ENCODE results near the gene CPAMD8.

CPAMD8 gene

DNA sequence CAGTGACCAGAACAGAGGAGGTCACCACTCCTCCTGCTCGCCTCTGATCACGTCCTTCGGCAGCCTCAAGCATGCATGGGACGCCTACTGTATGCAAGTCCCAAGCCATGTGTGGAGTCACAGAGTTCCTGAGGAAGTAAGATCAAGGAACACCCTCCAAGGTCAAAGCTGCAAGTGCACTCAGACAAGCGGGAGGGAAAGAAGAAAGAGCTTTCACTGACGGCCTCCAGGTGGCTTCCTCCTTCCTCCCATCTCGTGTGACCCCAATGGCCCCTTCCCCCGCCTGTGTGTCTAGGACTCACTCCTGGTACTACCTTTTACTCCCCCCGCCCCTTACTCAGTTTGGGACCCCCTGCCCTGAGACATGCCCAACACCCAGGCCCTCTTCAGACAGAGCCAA lies 42.6 kb upstream of the CPAMD8 start:
- Histone ChIP-seq H4K8ac (ENCODE audit: low read length) (no peak overlapping the region), H3K9ac (ENCODE audit: low read length) (no peak overlapping the region), H2BK12ac (ENCODE audit: low read length in 2 of 2) (no peak overlapping the region), H2BK5ac (ENCODE audit: low read depth, low read length, poor library complexity, severe bottlenecking) (no peak overlapping the region), H3K23ac (ENCODE audit: low read length in 2 of 2) (no peak overlapping the region), H2AK5ac (ENCODE audit: low read length, severe bottlenecking) (no peak overlapping the region), H3K79me1 (replicated peaks; ENCODE audit: low read length, poor library complexity, severe bottlenecking) (peaks cover 36% of the 10 kb centered on the region), H3K9me3 (ENCODE audit: control insufficient read depth, low read length) (no peaks in the 10 kb centered on the region), H3K4ac (ENCODE audit: low read depth in 1 of 2, low read length in 2 of 2) (no peak overlapping the region), H3K36me3 (ENCODE audit: control insufficient read depth in 1 of 2, insufficient read depth in 2 of 2, low read depth in 1 of 2, low read length in 2 of 2) (peaks cover 19 to 27% of the 10 kb centered on the region in 2 experiments), H3K18ac (ENCODE audit: low read depth in 1 of 2, low read length in 2 of 2) (no peak overlapping the region), H3K4me2 (ENCODE audit: low read length, poor library complexity, severe bottlenecking) (no peak overlapping the region), H3K27ac (ENCODE audit: low read length, poor library complexity, severe bottlenecking) (no peak overlapping the region), H3K4me1 (ENCODE audit: control insufficient read depth, insufficient read depth, low read depth, low read length) (peaks cover 5% of the 10 kb centered on the region), H3K27me3 (ENCODE audit: control insufficient read depth in 1 of 2, insufficient read depth in 1 of 2, low read length in 2 of 2) (no peaks in the 10 kb centered on the region), H2BK15ac (ENCODE audit: low read depth, poor library complexity, severe bottlenecking) (peak overlapping the region; percentile 3), H3K4me3 (ENCODE audit: insufficient read depth in 1 of 2, low read depth in 1 of 2, low read length in 2 of 2) (no peak overlapping the region), H2AFZ (ENCODE audit: low read depth, low read length) (no peak overlapping the region), H3K14ac (ENCODE audit: low read length in 2 of 2) (no peak overlapping the region), H4K91ac (ENCODE audit: low read length) (no peak overlapping the region), H2BK120ac (ENCODE audit: low read depth, low read length) (no peak overlapping the region)
- DNase-seq, result no peak
- 83% methylated on average over 9 of the region's 9 CpGs for WGBS

DNA sequence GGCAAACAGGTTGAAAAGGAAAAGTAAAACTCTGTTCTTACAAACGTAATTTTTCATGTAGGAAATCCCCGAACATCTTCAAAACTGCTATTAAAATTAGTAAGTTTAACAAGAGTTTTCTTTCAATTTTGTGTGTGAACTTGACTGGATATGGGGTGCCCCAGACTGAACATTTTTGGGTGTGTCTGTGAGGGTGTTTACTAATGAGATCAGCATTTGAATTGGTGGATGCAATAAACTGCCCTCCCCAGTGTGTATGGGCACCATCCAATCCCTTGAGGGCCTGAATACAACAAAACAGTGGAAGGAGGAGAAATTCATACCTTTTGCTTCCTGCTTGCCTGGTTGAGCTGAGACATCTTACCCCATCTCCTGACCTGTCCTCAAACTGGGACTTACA lies 36.8 kb upstream of the CPAMD8 start:
- peaks cover 15% of the 10 kb centered on the region for H3K9me3 ChIP-seq (ENCODE audit: control insufficient read depth, low read length)
- H3K4me2 ChIP-seq (ENCODE audit: low read length, poor library complexity, severe bottlenecking), result no peak overlapping the region
- H3K27ac ChIP-seq (ENCODE audit: low read length, poor library complexity, severe bottlenecking), result no peak overlapping the region
- H3K79me1 ChIP-seq (replicated peaks; ENCODE audit: low read length, poor library complexity, severe bottlenecking), result peaks cover 26% of the 10 kb centered on the region
- no peak overlapping the region for H3K4ac ChIP-seq (ENCODE audit: low read depth in 1 of 2, low read length in 2 of 2)
- H3K23ac ChIP-seq (ENCODE audit: low read length in 2 of 2), result no peak overlapping the region
- H4K8ac ChIP-seq (ENCODE audit: low read length), result no peak overlapping the region
- no peak overlapping the region for H2BK15ac ChIP-seq (ENCODE audit: low read depth, poor library complexity, severe bottlenecking)
- H3K4me1 ChIP-seq (ENCODE audit: control insufficient read depth, insufficient read depth, low read depth, low read length), result no peaks in the 10 kb centered on the region
- H3K36me3 ChIP-seq (ENCODE audit: control insufficient read depth in 1 of 2, insufficient read depth in 2 of 2, low read depth in 1 of 2, low read length in 2 of 2), result peaks cover 20 to 31% of the 10 kb centered on the region in 2 experiments
- H2BK5ac ChIP-seq (ENCODE audit: low read depth, low read length, poor library complexity, severe bottlenecking), result no peak overlapping the region
- H3K14ac ChIP-seq (ENCODE audit: low read length in 2 of 2), result no peak overlapping the region
- H3K18ac ChIP-seq (ENCODE audit: low read depth in 1 of 2, low read length in 2 of 2), result no peak overlapping the region
- H2BK12ac ChIP-seq (ENCODE audit: low read length in 2 of 2), result no peak overlapping the region
- H2AFZ ChIP-seq (ENCODE audit: low read depth, low read length), result no peak overlapping the region
- no peak overlapping the region for H2BK120ac ChIP-seq (ENCODE audit: low read depth, low read length)
- H3K27me3 ChIP-seq (ENCODE audit: control insufficient read depth in 1 of 2, insufficient read depth in 1 of 2, low read length in 2 of 2), result no peaks in the 10 kb centered on the region
- no CpG with 5 or more reads among the region's 2 CpGs for WGBS
- H3K9ac ChIP-seq (ENCODE audit: low read length), result no peak overlapping the region
- no peak overlapping the region for H3K4me3 ChIP-seq (ENCODE audit: insufficient read depth in 1 of 2, low read depth in 1 of 2, low read length in 2 of 2)
- no peak overlapping the region for H4K91ac ChIP-seq (ENCODE audit: low read length)
- no peak overlapping the region for H2AK5ac ChIP-seq (ENCODE audit: low read length, severe bottlenecking)
- no peak for DNase-seq

DNA sequence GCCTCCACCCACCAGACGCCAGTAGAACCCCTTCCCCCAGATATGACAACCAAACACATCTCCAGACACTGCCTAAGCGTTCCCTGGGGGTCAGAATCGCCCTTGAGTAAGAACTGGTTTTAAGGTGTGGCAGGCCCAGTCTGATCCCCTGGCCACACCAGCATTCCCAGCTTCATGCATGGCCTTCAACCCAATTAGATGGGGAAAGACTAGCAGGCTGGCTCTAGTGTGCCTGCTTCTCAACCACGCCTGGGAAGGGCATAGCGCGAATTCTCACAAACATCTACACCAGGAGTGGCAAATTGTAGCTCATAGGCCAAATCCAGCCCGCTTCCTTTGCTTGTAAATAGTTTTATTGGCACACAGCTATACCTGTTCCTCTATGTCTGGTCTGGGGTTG lies 35.1 kb upstream of the CPAMD8 start:
- Histone ChIP-seq H2AK5ac (ENCODE audit: low read length, severe bottlenecking) (no peak overlapping the region), H3K4me3 (ENCODE audit: insufficient read depth in 1 of 2, low read depth in 1 of 2, low read length in 2 of 2) (no peak overlapping the region), H2BK120ac (ENCODE audit: low read depth, low read length) (no peak overlapping the region), H3K9ac (ENCODE audit: low read length) (no peak overlapping the region), H2BK12ac (ENCODE audit: low read length in 2 of 2) (no peak overlapping the region), H3K9me3 (ENCODE audit: control insufficient read depth, low read length) (peaks cover 23% of the 10 kb centered on the region), H4K8ac (ENCODE audit: low read length) (no peak overlapping the region), H3K36me3 (ENCODE audit: control insufficient read depth in 1 of 2, insufficient read depth in 2 of 2, low read depth in 1 of 2, low read length in 2 of 2) (peaks cover 28 to 40% of the 10 kb centered on the region in 2 experiments), H2AFZ (ENCODE audit: low read depth, low read length) (no peak overlapping the region), H3K18ac (ENCODE audit: low read depth in 1 of 2, low read length in 2 of 2) (no peak overlapping the region), H4K91ac (ENCODE audit: low read length) (no peak overlapping the region), H3K4ac (ENCODE audit: low read depth in 1 of 2, low read length in 2 of 2) (no peak overlapping the region), H2BK15ac (ENCODE audit: low read depth, poor library complexity, severe bottlenecking) (no peak overlapping the region), H3K27me3 (ENCODE audit: control insufficient read depth in 1 of 2, insufficient read depth in 1 of 2, low read length in 2 of 2) (no peaks in the 10 kb centered on the region), H3K79me1 (replicated peaks; ENCODE audit: low read length, poor library complexity, severe bottlenecking) (peaks cover 29% of the 10 kb centered on the region), H3K14ac (ENCODE audit: low read length in 2 of 2) (no peak overlapping the region), H3K23ac (ENCODE audit: low read length in 2 of 2) (peak overlapping the region in 1 of 2 experiments; percentile 50), H3K4me1 (ENCODE audit: control insufficient read depth, insufficient read depth, low read depth, low read length) (no peaks in the 10 kb centered on the region), H3K27ac (ENCODE audit: low read length, poor library complexity, severe bottlenecking) (no peak overlapping the region), H2BK5ac (ENCODE audit: low read depth, low read length, poor library complexity, severe bottlenecking) (no peak overlapping the region), H3K4me2 (ENCODE audit: low read length, poor library complexity, severe bottlenecking) (no peak overlapping the region)
- WGBS, result 94% methylated on average over 5 of the region's 7 CpGs
- no peak for DNase-seq

DNA sequence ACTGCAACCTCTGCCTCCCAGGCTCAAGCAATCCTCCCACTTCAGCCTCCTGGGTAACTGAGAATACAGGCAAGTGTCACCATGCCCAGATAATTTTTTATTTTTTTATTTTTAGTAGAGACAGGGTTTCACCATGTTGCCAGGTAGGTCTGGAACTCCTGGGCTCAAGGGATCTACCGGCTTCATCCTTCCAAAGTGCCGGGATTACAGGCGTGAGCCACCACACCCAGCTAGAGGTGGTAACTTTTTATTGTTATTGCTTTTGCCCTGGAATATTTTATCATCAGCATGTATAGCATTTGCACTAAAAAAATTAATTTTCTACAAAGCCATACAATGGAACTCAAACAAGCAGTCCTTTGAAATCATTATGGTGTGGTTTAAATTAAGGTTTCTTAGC lies 34.6 kb upstream of the CPAMD8 start:
- Histone ChIP-seq H3K36me3 (ENCODE audit: control insufficient read depth in 1 of 2, insufficient read depth in 2 of 2, low read depth in 1 of 2, low read length in 2 of 2) (peaks cover 25 to 38% of the 10 kb centered on the region in 2 experiments), H2BK15ac (ENCODE audit: low read depth, poor library complexity, severe bottlenecking) (no peak overlapping the region), H2AK5ac (ENCODE audit: low read length, severe bottlenecking) (no peak overlapping the region), H2AFZ (ENCODE audit: low read depth, low read length) (no peak overlapping the region), H3K4ac (ENCODE audit: low read depth in 1 of 2, low read length in 2 of 2) (no peak overlapping the region), H3K4me2 (ENCODE audit: low read length, poor library complexity, severe bottlenecking) (no peak overlapping the region), H4K91ac (ENCODE audit: low read length) (no peak overlapping the region), H2BK12ac (ENCODE audit: low read length in 2 of 2) (no peak overlapping the region), H4K8ac (ENCODE audit: low read length) (no peak overlapping the region), H3K9ac (ENCODE audit: low read length) (no peak overlapping the region), H3K27ac (ENCODE audit: low read length, poor library complexity, severe bottlenecking) (no peak overlapping the region), H3K4me3 (ENCODE audit: insufficient read depth in 1 of 2, low read depth in 1 of 2, low read length in 2 of 2) (no peak overlapping the region), H3K79me1 (replicated peaks; ENCODE audit: low read length, poor library complexity, severe bottlenecking) (peaks cover 27% of the 10 kb centered on the region), H3K9me3 (ENCODE audit: control insufficient read depth, low read length) (peaks cover 23% of the 10 kb centered on the region), H3K23ac (ENCODE audit: low read length in 2 of 2) (no peak overlapping the region), H3K14ac (ENCODE audit: low read length in 2 of 2) (no peak overlapping the region), H3K27me3 (ENCODE audit: control insufficient read depth in 1 of 2, insufficient read depth in 1 of 2, low read length in 2 of 2) (no peaks in the 10 kb centered on the region), H3K18ac (ENCODE audit: low read depth in 1 of 2, low read length in 2 of 2) (no peak overlapping the region), H2BK120ac (ENCODE audit: low read depth, low read length) (no peak overlapping the region), H3K4me1 (ENCODE audit: control insufficient read depth, insufficient read depth, low read depth, low read length) (no peaks in the 10 kb centered on the region), H2BK5ac (ENCODE audit: low read depth, low read length, poor library complexity, severe bottlenecking) (no peak overlapping the region)
- WGBS, result no CpG with 5 or more reads among the region's 3 CpGs
- DNase-seq, result no peak

Measured in mesenchymal stem cell (in vitro differentiated cells and primary cell).